Inflammatory macrophage treated with lipopolysaccharide for 1 hour (primary cell): Measurements from ENCODE around the gene CCT8.
A peak's percentile ranks its signal among the peaks of the same experiment; 100 is the strongest.

ENCODE experiments used
- DNase-seq, 2 donors: peaks; one replicate each; pipeline ENCODE4 v3.0.0-alpha.2; 2020 to 2022

Gene CCT8, protein sequence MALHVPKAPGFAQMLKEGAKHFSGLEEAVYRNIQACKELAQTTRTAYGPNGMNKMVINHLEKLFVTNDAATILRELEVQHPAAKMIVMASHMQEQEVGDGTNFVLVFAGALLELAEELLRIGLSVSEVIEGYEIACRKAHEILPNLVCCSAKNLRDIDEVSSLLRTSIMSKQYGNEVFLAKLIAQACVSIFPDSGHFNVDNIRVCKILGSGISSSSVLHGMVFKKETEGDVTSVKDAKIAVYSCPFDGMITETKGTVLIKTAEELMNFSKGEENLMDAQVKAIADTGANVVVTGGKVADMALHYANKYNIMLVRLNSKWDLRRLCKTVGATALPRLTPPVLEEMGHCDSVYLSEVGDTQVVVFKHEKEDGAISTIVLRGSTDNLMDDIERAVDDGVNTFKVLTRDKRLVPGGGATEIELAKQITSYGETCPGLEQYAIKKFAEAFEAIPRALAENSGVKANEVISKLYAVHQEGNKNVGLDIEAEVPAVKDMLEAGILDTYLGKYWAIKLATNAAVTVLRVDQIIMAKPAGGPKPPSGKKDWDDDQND

DNA sequence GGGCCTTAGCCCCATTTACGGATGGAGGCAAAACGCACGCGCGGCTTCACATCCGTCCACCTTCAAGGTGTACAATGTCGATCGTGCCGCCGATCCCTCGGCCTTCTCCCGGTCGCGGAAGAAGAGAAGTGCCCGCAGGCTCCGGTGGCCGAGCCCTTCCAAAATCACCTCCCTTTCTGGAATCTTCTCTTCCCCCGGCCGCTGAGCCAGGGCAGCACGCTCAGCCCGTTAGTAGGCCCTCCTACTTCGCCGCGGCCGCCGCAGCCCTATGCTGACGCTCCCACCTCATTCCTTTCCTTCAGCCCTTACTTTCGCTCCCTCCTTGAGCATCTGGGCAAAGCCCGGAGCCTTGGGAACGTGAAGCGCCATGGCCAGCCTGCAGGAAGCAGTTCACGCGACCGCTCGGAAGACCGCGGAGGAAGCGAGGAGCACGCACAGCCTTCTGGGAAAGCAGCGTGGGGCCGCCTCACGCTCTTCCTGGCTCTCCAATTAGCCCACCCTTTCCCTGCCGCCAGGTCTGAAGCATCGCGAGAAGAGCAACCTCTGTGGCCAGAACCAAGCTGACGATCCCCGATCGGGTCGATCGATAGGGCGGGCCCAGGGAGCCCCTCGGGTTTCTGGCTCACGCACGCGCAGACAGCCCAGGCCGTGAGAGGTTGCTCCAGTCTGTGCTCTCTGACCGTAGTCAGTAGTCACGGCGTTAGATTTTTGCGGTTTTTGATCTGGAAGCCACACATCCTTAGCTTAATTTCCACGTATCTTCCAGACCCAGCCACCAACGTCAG, at the start of gene CCT8:
TSS of gene CCT8 (minus strand) at position 427 of the 785 bp plus-strand sequence. CDS start at position 369, 58 bp downstream.
- DNase-seq = peak; percentile 99

DNA sequence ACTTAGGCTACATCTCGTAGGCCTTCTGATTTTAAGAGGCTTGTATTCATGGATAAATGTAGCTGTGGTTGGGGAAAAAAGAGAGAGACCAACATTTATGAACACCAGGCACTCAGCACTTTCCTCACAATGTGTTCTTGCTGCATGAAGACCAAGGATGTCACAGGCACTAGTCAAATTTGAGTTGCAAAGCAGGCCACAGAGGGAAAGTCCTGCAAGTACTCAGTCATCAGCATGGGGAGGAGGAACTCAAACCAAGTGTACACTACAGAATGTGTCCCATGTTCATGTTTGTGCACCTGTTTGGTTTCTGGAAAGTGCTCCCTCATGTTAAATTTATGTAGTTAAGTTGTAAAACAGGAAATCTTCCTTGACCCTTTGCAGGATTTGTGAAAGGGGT, 48.3 kb upstream of the CCT8 start:
- DNase-seq = no peak

DNA sequence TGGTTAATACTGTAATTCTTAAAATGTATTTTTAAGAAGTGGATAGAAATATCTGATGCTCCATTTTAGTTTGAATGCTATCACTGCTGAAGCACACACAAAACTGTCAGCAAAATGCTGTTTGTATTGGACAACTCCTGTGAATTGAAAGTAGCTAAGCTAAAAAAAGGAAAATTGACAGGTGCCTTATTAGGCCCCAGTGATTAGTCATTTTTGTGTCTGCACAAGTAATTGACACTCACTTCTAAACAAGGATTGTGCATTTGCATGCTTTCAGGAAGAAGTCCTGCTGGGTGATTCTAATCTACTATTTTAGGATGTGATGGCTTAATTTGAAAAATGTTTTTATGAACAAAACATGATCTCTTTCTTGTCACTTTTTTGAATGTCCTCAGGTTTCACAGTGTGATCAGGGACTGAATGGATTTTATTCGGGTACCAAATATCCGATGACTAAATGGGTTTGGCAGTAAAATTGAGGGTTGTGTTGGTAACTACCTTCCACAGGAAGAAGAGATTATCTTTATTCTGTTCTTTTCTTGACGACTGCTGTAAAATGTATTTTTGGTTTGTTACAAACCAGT, 44.0 kb upstream of the CCT8 start:
- no peak for DNase-seq

DNA sequence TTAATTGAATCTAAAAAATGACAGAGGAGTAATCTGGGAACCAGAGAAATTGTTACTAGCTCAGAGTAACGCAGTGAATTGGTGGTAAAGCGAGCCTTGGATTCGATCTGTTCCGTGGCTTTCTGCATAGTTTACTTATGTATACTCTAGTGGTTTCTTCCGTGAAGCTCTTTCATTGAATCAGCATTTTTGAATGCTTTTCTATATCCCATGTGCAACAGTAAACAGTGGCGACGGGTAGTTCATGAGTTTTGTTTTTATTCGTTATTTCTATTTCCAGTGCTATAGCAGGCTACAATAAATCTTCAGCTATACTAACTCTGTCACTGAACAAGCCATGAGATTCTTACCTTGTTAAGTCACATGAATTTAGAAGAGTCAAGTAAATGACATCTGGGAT, 42.5 kb upstream of the CCT8 start:
- DNase-seq = no peak

DNA sequence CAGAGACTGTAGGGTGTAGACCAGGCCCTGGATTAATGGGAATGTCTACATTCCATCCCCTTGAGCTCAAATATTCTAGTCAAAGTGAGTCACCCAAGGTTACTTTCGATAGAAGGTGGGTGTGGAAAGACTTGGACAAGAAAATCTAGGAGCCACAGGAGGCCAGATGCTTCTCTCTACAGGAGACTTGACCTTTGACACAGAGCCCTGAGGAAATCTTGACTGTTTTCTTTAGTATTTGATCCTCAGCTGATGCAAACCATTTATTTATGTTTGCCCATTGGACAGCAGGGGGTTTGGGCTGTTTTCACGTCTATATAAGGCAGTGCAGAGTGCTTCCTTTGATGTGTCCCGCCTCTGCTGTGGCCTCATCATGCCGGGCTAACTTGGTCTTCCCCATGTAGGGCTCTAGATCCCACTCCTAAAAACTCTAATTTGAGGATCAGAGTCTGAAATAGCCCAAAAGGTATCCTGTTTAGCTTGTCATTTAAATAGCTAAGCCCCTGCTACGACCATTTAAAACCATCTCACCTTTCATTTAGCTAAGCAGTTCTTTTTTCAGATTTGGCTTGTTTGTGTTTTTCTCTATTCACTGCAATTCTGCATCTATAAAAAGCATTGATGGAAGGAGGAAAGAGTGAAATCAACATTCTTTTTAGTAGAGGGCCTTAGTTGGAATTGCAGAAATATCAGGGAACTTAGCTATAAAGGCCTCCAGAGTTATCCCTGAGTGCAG, 41.5 kb upstream of the CCT8 start:
- DNase-seq = no peak

DNA sequence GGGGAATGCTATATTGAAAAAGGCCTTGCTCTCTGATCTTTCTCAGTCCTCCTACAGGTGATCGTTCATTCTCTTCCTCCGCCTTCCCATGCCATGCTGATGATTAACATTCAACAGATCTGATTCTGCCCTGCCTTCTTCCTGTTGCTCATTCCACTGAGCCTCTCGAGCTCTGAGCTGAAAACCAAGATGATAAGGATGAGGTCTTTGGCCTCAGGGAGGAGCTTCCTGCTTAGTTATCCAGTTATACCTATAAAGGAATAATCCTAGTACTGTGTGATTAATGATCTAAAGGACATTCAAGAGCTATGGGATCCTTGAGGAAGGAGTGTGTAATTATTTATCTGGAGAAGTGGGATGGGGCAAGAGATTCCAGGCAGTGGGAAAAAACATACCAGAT, 31.8 kb upstream of the CCT8 start:
- no peak for DNase-seq

DNA sequence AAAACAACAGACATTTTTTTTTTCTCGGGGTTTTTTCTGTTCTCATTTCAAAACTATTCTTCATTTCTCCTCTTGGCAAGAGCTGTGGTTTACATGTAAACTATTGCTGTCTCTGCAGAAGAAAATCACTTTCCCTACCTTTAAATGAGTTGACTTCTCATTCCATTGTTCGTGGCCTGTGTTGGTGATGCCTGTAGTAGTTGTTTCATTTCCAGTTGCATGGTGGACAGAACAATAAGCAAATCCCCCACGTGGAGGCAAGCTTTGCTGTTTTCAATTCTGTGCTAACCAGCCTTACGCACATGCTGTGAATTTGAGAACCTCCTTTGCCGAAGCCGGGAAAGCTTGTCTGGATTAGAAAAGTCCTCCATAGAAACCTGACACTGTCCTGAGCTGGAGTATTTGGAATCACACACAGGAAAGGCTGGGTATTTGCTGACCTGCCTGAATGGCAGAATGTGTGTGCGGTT, 30.8 kb upstream of the CCT8 start:
- no peak for DNase-seq

DNA sequence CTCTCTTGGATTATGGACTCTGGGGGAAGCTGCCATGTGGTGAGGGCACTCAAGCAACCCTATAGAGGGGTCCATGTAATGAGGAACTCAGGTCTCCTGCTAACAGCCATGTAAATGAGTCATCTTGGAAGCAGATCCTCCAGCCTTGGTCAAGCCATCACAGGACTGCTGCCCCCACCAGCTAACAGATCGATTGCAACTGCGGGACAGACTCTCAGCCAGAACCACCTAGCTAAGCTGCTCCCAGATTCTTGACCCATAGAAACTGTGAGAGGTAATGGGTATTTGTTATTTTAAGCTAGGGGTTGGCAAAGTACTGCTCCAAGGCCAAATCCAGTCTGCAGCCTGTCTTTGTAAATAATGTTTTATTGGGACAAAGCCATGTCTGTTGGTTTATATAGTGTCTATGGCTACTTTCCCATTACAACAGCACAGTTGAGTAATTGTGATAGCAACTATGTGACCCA, 29.4 kb upstream of the CCT8 start:
- DNase-seq = peak in 1 of 2 donors; percentile 48

DNA sequence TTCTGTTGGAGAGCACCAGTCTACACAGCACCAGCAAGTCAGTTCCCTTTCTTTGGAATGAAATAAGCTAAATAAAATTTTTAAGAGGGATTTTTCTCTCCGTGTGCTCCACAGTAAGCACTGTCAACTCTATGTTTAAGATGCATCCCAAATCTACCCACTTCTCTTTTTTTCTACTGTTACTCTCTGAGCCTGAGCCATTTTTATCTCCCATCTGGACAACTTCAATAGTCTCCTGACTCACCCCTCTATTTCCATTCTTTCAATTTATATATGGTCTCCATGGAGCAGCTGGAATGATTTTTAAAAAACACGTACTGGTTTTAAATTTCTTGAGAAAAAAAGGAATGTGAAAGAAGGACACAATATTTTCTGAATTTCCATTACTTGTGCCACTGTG, 24.7 kb upstream of the CCT8 start:
- DNase-seq = no peak

DNA sequence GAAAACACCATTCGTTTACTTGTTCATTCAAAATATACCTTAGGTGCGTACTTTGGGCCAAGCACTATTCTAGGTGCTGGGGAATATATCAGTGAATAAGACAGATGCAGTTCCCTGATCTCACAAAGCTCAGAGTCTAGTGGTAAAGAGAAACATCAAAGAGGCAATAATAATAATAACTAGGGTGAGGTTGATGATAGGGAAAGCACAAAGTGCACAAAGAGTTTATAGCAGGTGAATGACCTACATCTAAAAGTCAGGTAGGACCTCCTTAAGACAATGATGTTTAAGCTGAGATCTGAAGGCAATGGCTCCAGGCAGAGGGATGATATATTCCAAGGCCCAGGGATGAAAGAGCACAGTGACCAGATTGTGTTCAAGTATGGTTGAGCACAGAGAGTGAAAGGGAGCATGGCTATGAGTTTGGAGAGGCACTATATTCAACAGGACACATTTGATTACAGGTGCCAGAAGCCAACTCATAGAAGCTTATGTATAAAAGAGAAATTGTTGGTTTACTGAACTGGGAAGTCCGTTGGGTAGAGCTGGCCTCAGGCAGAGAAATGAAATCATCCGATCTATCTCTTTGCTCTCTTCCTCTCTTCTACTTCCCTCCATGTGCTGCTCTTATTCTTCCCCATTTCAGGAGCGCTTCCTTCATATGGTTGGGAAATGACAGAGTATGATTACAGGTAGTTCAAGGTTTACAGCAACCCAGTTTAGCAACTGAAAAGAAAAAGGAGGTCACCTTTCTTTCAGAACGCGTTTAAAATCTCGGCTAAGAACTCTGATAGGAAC, 23.0 kb upstream of the CCT8 start:
- DNase-seq = peak; percentile 54 to 55

DNA sequence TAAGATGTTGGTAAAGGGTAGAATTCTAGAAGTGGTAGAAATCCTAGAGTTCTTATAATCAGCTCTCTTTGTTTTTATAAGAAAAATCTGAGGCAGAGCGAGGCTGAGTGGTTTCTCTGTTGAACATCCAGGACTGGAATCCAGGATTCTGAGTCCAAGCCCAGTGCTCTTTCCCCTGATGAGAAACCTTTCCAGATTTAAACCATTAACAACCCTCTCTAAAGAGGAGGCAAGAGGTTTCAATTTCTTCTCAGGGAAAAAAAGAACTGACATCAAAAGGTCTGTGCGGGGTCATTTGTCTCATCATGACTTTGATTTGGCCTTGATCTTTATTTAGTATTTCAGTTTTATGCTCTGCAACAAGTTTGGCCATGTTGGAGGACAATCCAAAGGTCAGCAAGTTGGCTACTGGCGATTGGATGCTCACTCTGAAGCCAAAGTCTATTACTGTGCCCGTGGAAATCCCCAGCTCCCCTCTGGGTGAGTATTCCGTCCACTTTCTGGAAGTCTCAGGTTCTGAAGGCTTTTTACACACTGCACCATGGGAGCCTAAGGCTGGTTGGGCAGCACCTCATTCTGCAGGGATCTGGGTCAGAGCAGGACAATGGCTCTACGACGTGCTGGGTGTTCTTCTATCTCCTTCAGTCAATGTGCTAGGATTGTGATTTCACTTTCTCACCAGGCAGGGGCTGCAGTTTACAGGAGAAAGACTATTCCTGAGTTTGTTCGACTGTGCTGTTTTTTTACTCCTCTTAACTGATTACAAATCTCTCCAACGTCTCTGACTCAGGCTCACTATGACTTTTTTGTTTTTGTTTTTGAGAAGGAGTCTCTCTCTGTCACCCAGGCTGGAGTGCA, 18.9 kb upstream of the CCT8 start:
- no peak for DNase-seq

DNA sequence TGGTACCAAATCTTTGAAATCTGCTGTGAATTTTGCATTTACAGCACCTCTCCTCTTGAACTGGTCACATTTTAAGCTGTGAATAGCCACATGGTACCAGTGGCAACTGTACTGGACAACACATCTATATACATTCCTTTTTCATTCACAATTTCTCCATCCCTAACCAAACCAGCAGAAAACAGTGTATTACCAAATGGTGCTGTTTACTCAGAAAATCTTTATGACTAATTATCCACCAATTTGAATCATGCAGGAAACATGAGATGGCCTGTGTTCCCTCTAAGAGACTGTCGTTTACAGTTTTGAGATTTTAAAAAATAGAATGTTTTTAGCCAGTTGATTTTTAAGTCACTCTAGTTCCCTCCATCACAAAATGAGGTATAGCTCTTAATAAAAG, 17.6 kb upstream of the CCT8 start:
- DNase-seq = peak; percentile 55 to 66

DNA sequence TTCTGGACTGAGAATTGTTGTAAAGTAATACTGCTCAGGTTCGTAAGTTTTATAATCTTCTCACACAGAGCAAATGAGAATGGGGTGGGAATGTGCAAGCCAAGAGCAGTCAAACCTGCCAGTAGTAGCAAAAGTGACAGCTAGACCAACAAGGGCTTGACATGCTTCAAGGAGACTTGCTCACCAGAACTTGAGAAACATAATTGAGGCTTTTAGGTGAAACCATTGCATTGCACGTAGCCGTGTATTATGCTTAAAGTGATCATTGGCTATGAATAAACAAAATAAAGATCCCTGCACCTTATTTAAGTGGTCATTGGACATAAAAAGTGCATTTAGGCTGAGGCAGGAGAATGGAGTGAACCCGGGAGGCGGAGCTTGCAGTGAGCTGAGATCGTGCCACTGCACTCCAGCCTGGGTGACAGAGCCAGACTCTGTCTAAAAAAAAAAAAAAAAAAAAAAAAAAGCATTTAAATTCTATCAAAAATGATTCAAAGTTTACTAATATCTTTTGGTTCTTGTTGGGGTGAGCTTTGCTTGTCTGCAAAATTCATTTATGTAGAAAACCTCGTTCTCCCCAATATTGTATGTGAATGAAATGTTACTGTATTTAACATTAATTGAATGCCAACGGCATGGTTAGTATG, 11.8 kb upstream of the CCT8 start:
- no peak for DNase-seq

DNA sequence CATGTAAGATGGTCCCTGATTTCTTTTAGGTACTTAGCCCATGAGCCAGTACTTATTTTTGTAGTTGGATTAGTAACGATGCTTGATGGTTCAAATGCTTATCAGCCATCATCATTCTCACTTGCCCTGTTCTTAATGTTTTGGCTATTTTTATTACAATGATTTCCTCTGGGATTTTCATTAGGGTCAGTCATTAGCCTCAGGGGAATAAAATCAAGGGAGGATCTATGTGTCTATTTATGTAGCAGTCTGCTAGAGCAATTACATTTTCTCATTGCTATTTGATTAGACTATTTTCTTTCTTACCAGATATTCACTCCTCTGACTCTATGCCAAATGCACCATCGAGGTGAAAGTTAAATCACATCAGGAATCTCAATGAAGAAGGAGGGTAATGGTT, 10.9 kb upstream of the CCT8 start:
- no peak for DNase-seq

DNA sequence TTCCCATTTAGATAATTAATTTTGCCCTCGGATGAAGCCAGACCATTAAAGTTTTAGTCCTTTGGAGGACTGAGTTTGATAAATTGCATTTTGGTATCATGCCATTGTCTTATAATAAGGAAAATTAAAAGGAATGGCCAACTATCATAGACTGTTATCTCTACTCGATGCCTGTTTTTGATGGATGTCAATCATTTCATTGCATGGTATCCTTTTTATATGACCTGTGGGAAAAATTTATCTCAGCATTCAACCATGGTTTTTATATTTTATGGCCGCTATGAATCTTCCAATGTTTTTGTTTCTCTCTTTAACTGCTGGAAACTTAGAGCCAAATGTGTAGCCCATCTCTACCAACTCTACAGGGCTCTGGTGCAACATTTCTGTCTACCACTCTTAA, 9.9 kb upstream of the CCT8 start:
- DNase-seq = no peak

DNA sequence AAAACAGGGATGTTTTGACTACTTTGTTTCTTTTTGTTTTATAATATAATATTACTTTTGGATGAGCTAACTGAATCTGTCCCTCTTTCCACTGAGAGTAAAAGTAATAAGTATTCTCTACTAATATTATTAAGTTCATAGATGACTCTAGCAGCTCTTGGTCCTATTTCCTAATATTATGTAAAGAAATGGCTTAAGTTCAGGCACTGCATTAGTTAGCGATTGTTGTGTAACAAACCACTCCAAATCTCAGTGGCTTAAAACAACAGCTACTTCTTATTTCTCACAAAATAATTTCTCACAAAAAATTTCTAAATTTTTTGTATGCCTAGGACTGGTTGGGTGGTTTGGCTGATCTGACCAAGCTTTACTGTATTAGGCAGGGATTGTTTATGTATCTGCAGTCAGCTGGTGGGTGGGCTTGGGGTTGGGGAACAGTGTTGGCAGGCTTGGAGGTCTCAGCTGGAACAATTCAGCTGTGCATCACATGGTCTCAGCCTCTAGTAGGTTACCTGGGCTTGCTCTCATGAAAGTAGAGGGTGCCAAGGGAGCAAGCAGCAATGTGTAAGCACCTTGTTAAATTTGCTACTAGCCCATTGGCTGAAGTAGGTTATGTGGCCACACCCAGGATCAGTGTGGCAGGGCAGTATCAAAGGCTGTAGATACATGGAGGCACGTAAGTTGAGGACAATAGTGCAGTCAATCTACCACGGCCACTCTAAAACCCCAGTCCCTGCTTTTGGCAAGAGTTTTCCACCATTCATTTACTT, 8.8 kb upstream of the CCT8 start:
- DNase-seq = peak in 1 of 2 donors; percentile 41

DNA sequence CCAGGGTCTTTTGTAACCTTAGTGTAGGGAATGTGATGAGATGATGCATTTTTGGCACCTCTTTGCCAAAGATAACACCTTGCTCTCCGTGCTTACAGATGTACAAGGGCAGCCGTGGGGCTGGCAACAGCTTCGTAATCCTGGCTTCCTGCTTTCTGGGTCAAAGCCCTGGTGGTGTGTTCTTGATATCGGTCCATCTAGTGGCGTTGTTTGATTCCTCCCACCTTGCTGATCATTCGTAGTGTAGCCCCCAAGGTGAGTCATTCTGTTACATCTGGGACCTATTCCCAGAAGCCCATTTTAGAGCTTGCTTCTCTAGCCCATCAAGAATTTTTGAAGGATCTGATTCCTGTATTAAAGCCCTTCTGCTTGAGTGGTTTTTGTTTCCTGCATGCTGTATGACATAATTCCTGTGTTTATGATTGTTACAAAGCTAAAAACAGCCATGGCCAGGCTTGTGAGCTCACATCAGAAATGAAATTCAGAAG, 7.0 kb upstream of the CCT8 start:
- DNase-seq = no peak

DNA sequence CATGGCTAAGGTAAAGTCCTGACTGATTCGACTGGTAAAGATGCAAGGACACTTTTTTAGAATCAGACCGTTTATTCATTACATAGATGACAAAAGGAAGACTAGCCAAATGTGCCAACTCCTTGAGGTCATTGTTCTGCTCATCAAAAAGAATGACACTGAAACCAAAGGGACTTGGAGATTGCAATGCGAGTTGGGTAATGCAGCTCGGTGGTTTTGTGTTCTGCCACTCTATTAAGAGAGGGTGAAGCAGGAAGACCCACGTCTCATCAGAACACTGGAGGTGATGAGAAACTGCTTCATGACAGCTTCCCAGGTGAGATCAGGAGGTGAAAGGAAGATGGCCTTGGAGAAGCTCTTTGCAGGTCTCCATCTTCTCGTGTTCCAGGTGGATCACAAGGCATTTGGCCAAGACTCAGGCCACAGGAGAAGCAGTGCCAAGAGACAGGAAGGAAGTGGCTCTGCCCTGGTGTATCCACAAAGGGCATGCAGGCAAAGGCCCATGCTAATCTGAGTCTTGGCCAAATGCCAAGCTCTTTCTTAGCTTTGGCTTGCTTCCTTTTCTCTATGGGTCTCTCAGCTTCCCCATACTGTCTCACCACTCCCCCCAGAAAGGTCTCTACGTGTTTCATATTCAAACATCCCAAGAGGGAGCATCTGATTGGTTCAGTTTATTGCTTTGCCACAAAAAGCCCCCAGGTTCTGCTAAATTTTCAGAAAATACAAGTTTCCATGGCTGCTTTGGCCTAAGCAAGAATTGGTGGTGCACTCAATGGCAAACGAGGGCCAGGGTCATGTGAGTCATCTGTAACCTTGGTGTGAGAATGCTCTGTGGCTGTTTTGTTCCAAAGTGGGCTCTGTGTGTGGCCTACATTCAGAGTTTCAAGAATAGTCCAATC, 5.7 kb upstream of the CCT8 start:
- peak in 1 of 2 donors; percentile 57 for DNase-seq
